ENCODE measurements around the gene PDZD7.

DNA sequence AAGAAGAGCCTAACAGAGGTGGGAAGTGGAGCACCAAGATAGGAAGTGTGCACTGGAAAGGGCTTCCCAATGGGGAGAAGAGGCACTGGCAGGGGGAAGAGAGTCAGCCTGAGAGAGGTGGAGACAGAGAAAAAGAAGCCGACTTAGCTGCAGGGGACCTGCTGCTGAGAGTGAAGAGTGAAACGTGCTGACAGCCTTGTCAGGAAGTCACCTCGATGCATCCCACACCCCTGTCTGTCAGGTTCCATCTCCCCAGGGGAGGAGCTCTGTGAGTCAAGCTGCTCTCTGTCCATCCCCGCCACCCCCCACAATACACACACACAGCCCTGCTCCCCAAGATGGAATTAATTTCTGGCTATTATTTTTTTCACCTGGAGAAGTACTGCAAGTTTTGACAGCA lies 44.8 kb upstream of the PDZD7 start:
- TF ChIP-seq, protein P1, sequence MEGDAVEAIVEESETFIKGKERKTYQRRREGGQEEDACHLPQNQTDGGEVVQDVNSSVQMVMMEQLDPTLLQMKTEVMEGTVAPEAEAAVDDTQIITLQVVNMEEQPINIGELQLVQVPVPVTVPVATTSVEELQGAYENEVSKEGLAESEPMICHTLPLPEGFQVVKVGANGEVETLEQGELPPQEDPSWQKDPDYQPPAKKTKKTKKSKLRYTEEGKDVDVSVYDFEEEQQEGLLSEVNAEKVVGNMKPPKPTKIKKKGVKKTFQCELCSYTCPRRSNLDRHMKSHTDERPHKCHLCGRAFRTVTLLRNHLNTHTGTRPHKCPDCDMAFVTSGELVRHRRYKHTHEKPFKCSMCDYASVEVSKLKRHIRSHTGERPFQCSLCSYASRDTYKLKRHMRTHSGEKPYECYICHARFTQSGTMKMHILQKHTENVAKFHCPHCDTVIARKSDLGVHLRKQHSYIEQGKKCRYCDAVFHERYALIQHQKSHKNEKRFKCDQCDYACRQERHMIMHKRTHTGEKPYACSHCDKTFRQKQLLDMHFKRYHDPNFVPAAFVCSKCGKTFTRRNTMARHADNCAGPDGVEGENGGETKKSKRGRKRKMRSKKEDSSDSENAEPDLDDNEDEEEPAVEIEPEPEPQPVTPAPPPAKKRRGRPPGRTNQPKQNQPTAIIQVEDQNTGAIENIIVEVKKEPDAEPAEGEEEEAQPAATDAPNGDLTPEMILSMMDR (IDR thresholded peaks at IDR 0.05 in 2 of 3, conservative IDR thresholded peaks at IDR 0.05 in 1 of 3; ENCODE audit: borderline replicate concordance in 1 of 3, insufficient read depth in 1 of 3, low read depth in 2 of 3, low read length in 2 of 3) = no peak
- TF ChIP-seq RAD21 (IDR thresholded peaks at IDR 0.05; ENCODE audit: low read depth) (no peak), SP1 (IDR thresholded peaks at IDR 0.05; ENCODE audit: low read depth) (no peak)
